Neuronal stem cell (in vitro differentiated cells): ENCODE measurements around the gene RIC3.
A peak's percentile ranks its signal among the peaks of the same experiment; 100 is the strongest.

Source experiments
- DNase-seq: peaks from one replicate; pipeline ENCODE4 v3.0.0-alpha.2; 2013; ENCODE audit warnings: low spot score
- H2AFZ ChIP-seq: one replicate; pipeline ENCODE4 v1.6.1; 2013; ENCODE audit warnings: mild to moderate bottlenecking, low read length, inconsistent platforms
- H2AK5ac ChIP-seq: 2 replicates; pipeline ENCODE4 v1.6.1; 2013; ENCODE audit warnings: low read depth, mild to moderate bottlenecking, inconsistent platforms, low read length, moderate library complexity, mixed read lengths
- H2BK120ac ChIP-seq: 2 replicates; pipeline ENCODE4 v1.6.1; 2013; ENCODE audit warnings: low read depth, mild to moderate bottlenecking, inconsistent platforms, low read length, moderate library complexity, mixed read lengths
- H2BK12ac ChIP-seq: one replicate; pipeline ENCODE4 v1.6.1; 2013; ENCODE audit warnings: low read length, inconsistent platforms
- H2BK15ac ChIP-seq: 2 replicates; pipeline ENCODE4 v1.6.1; 2013; ENCODE audit warnings: mild to moderate bottlenecking, low read length, inconsistent platforms, mixed read lengths
- H2BK5ac ChIP-seq: one replicate; pipeline ENCODE4 v1.6.1; 2013; ENCODE audit warnings: inconsistent platforms, mild to moderate bottlenecking, low read length, moderate library complexity
- H3K14ac ChIP-seq: one replicate; pipeline ENCODE4 v1.6.1; 2013; ENCODE audit warnings: low read length, inconsistent platforms
- H3K18ac ChIP-seq: 2 replicates; pipeline ENCODE4 v1.6.1; 2013; ENCODE audit warnings: low read length, inconsistent platforms
- H3K23ac ChIP-seq: 2 replicates; pipeline ENCODE4 v1.6.1; 2013; ENCODE audit warnings: low read depth, mild to moderate bottlenecking, mixed read lengths, low read length, inconsistent platforms; ENCODE audit not compliant: poor library complexity
- H3K27ac ChIP-seq: replicated peaks from 3 replicates; pipeline ENCODE4 v1.5.1; 2013; ENCODE audit warnings: low read length, inconsistent platforms
- H3K27me3 ChIP-seq, 3 experiments: 2 replicates each; pipeline ENCODE4 v1.6.1; 2013; ENCODE audit warnings: low read length in 3 of 3, mild to moderate bottlenecking in 2 of 3, inconsistent platforms in 1 of 3, low read depth in 1 of 3, mixed read lengths in 1 of 3, moderate library complexity in 1 of 3; ENCODE audit not compliant: control insufficient read depth in 3 of 3, insufficient read depth in 3 of 3
- H3K36me3 ChIP-seq, 2 donors: replicated peaks in 1 of 2; 2 replicates each; pipeline ENCODE4 v1.6.1; 2013; ENCODE audit warnings: low read length in 2 of 2; ENCODE audit not compliant: control insufficient read depth in 2 of 2, insufficient read depth in 2 of 2
- H3K4ac ChIP-seq: 2 replicates; pipeline ENCODE4 v1.6.1; 2013; ENCODE audit warnings: inconsistent platforms, mild to moderate bottlenecking, low read length, moderate library complexity
- H3K4me1 ChIP-seq, 2 donors: 1 replicate in 1 of 2; 2 replicates in 1 of 2; pipeline ENCODE4 v1.6.1; 2013; ENCODE audit warnings: low read length in 2 of 2, low read depth in 1 of 2; ENCODE audit not compliant: control insufficient read depth in 2 of 2, insufficient read depth in 1 of 2
- H3K4me2 ChIP-seq: one replicate; pipeline ENCODE4 v1.6.1; 2013; ENCODE audit warnings: mild to moderate bottlenecking, low read length, inconsistent platforms; ENCODE audit not compliant: insufficient read depth, poor library complexity, severe bottlenecking
- H3K4me3 ChIP-seq, 2 donors: 2 replicates each; pipeline ENCODE4 v1.5.1; 2013; ENCODE audit warnings: low read length in 2 of 2, mild to moderate bottlenecking in 2 of 2, inconsistent platforms in 1 of 2, moderate library complexity in 1 of 2
- H3K79me1 ChIP-seq: one replicate; pipeline ENCODE4 v1.6.1; 2013; ENCODE audit warnings: low read depth, mild to moderate bottlenecking, inconsistent platforms, low read length, moderate library complexity
- H3K9ac ChIP-seq: one replicate; pipeline ENCODE4 v1.6.1; 2013; ENCODE audit warnings: mild to moderate bottlenecking, low read depth, low read length, inconsistent platforms; ENCODE audit not compliant: poor library complexity
- H3K9me3 ChIP-seq, 2 donors: replicated peaks in 1 of 2; 2 replicates each; pipeline versions ENCODE3 to v1.6.1; 2013; ENCODE audit warnings: low read length in 2 of 2, mild to moderate bottlenecking in 2 of 2, inconsistent platforms in 1 of 2, low read depth in 1 of 2, mixed read lengths in 1 of 2, moderate library complexity in 1 of 2; ENCODE audit not compliant: control insufficient read depth in 2 of 2, insufficient read depth in 1 of 2
- H4K8ac ChIP-seq: one replicate; pipeline ENCODE4 v1.6.1; 2013; ENCODE audit warnings: low read depth, mild to moderate bottlenecking, inconsistent platforms, low read length, moderate library complexity
- H4K91ac ChIP-seq: one replicate; pipeline ENCODE4 v1.6.1; 2013; ENCODE audit warnings: low read length, low read depth, mild to moderate bottlenecking, inconsistent platforms; ENCODE audit not compliant: poor library complexity
- WGBS, 2 donors: extraction: QIAGEN DNeasy Blood & Tissue Kit; methylation state at CpG; one replicate each; pipeline ENCODE4 v1.1.7; 2013; ENCODE audit warnings: missing lambda C conversion rate in 2 of 2, mixed read lengths in 1 of 2; ENCODE audit not compliant: insufficient read length in 2 of 2, insufficient replicate concordance in 1 of 2; ENCODE audit errors: extremely low coverage in 2 of 2; 5-methylcytosine and 5-hydroxymethylcytosine counted together

The RIC3 gene

DNA sequence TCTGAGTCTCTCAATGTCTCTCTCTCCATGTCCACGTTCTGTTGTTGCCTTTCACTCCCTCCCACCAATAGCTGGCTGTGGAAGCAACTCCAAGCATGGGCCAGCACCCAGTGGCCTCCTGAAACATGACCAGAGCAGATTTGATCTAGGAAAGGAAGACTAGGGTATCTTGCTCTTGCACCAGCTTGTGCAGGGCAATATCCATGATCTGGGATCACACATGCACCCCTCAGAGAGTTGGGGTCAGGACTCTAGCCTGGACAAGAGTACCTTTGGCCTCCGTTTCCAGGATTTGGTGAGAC lies 34.5 kb upstream of the RIC3 start:
- H3K27ac ChIP-seq, result no peak overlapping the region
- no peak overlapping the region for H4K8ac ChIP-seq
- no peak overlapping the region for H3K14ac ChIP-seq
- no peak overlapping the region for H4K91ac ChIP-seq
- no peak overlapping the region for H3K23ac ChIP-seq
- no peak overlapping the region for H3K9ac ChIP-seq
- no peak overlapping the region for H2BK120ac ChIP-seq
- no CpG with 5 or more reads among the region's 2 CpGs for WGBS, 2 donors
- no peak overlapping the region for H2AK5ac ChIP-seq
- H3K4me2 ChIP-seq, result no peak overlapping the region
- no peak overlapping the region for H3K18ac ChIP-seq
- no peak overlapping the region for H2BK12ac ChIP-seq
- no peak overlapping the region for H2BK15ac ChIP-seq
- no peak overlapping the region for H3K4me3 ChIP-seq
- no peak for DNase-seq
- no peak overlapping the region for H3K4ac ChIP-seq
- H3K79me1 ChIP-seq, result no peaks in the 10 kb centered on the region
- peaks cover 0 to 3% of the 10 kb centered on the region in 2 donors for H3K9me3 ChIP-seq
- no peaks in the 10 kb centered on the region for H3K36me3 ChIP-seq
- H2AFZ ChIP-seq, result no peak overlapping the region
- no peak overlapping the region for H2BK5ac ChIP-seq
- peaks cover 8 to 20% of the 10 kb centered on the region in 2 donors for H3K4me1 ChIP-seq
- peaks cover 0 to 8% (median 0%) of the 10 kb centered on the region in 3 experiments for H3K27me3 ChIP-seq

DNA sequence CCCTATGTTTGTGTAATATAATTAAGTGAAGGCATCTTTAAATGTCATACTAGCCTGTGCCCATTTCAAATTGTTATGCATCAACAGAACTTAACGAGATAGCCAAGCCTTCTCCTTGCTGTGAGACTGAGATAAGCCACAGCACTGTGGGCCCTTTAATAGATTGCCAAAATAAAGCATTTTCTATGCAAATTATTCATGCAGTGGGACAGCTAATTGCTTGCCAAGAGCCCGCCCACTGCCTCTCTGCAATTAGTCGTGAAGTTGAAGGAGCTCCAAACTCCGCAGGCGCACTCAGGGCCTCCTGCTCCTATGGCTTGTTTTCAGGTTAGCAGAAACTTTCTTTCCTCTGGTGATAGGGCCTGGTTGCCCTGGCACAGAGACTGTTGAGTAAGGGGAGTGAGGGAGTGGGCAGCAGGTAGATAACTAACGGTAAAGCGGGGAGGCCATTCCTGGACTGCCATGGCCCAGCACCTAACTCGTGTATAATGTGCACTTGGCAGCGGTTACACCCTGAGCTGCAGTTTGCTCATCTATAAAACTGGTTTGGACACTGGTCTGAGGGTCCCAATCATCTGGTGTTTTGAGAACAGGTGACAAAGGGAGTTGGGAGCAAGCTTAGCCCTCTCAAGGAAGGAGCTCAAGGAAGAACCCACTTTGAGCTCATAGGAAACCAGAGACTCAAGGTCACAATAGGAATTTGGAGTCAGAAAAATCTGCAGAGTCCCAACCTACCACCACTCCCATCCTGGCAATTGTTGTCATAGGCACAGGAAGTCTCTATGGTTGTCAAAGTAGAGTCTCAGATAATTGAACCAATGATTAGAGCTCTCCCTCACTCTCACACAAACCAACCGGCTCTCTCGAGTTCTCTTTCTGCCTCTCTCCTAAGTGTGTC lies 33.9 kb upstream of the RIC3 start:
- WGBS, 2 donors, result no CpG with 5 or more reads among the region's 11 CpGs
- no peak overlapping the region for H2BK5ac ChIP-seq
- no peak overlapping the region for H3K4me2 ChIP-seq
- H2BK120ac ChIP-seq, result no peak overlapping the region
- no peak for DNase-seq
- H3K79me1 ChIP-seq, result no peaks in the 10 kb centered on the region
- H3K4ac ChIP-seq, result no peak overlapping the region
- H2AFZ ChIP-seq, result no peak overlapping the region
- no peak overlapping the region for H3K9ac ChIP-seq
- no peak overlapping the region for H2AK5ac ChIP-seq
- no peak overlapping the region for H3K27ac ChIP-seq
- no peak overlapping the region for H3K23ac ChIP-seq
- H3K36me3 ChIP-seq, result no peaks in the 10 kb centered on the region
- no peak overlapping the region for H4K91ac ChIP-seq
- H2BK12ac ChIP-seq, result no peak overlapping the region
- H3K18ac ChIP-seq, result peak overlapping the region; percentile 42
- H3K27me3 ChIP-seq, result peaks cover 0 to 8% (median 0%) of the 10 kb centered on the region in 3 experiments
- no peak overlapping the region for H3K4me3 ChIP-seq
- peaks cover 8 to 19% of the 10 kb centered on the region in 2 donors for H3K4me1 ChIP-seq
- H3K14ac ChIP-seq, result no peak overlapping the region
- H4K8ac ChIP-seq, result no peak overlapping the region
- no peak overlapping the region for H2BK15ac ChIP-seq
- peaks cover 0 to 3% of the 10 kb centered on the region in 2 donors for H3K9me3 ChIP-seq

GRCh38 chr11:8201644-8202365 lies 33.0 kb upstream of the RIC3 start:
- Histone ChIP-seq H2BK12ac (no peak overlapping the region), H4K91ac (no peak overlapping the region), H3K79me1 (no peaks in the 10 kb centered on the region), H3K23ac (no peak overlapping the region), H3K18ac (no peak overlapping the region), H3K27ac (no peak overlapping the region), H3K4me1 (peaks cover 5 to 10% of the 10 kb centered on the region in 2 donors), H2AFZ (no peak overlapping the region), H3K4me3 (no peak overlapping the region), H3K27me3 (peaks cover 0 to 9% (median 0%) of the 10 kb centered on the region in 3 experiments), H3K14ac (no peak overlapping the region), H3K4me2 (no peak overlapping the region), H2BK15ac (no peak overlapping the region), H2BK120ac (no peak overlapping the region), H4K8ac (no peak overlapping the region), H2AK5ac (no peak overlapping the region), H3K4ac (no peak overlapping the region), H3K9me3 (peaks cover 0 to 3% of the 10 kb centered on the region in 2 donors), H2BK5ac (no peak overlapping the region), H3K9ac (no peak overlapping the region), H3K36me3 (no peaks in the 10 kb centered on the region)
- DNase-seq, result no peak
- no CpG with 5 or more reads among the region's 4 CpGs for WGBS, 2 donors

DNA sequence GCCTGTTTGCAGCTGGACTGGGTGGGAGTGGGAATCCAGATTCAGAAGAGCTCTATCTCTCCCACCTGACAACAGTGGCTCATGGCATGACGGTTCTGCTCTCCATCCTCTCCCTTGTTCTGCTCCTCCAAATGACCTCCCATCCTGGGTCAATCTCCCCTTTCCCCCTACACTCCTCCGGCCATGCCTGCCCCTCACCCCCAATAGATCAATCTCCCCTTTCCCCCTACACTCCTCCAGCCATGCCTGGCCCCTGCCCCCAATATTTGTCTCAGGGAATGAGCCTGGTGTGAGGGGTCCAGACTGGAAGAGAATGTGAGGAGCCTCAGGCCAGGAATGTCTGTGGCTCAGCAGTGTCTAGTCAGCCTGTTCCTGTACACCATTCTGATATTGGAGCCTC lies 30.9 kb upstream of the RIC3 start:
- no CpG with 5 or more reads among the region's 2 CpGs for WGBS, 2 donors
- Histone ChIP-seq H2BK120ac (no peak overlapping the region), H2AK5ac (no peak overlapping the region), H2BK12ac (no peak overlapping the region), H3K4me3 (no peak overlapping the region), H3K36me3 (no peaks in the 10 kb centered on the region), H3K79me1 (no peaks in the 10 kb centered on the region), H3K4me1 (peaks cover 0 to 1% of the 10 kb centered on the region in 2 donors), H3K23ac (no peak overlapping the region), H3K9ac (peak overlapping the region; percentile 73), H2AFZ (no peak overlapping the region), H3K4ac (no peak overlapping the region), H4K8ac (no peak overlapping the region), H3K18ac (peak overlapping the region; percentile 49), H2BK15ac (no peak overlapping the region), H3K27ac (no peak overlapping the region), H3K4me2 (no peak overlapping the region), H3K27me3 (peaks cover 0 to 13% (median 1%) of the 10 kb centered on the region in 3 experiments), H2BK5ac (no peak overlapping the region), H3K9me3 (peaks cover 0 to 1% of the 10 kb centered on the region in 2 donors), H4K91ac (no peak overlapping the region), H3K14ac (no peak overlapping the region)
- DNase-seq, result no peak
